Right forelimb (tissue), 1 donor: ENCODE data around the gene SND1.
"Not testable (repeated sequence)": the region's sequence is repeated elsewhere in the genome, so short reads cannot be mapped to it uniquely, and the experiment has no call there.

Experiments
- DNase-seq: peaks from one replicate; pipeline ENCODE4 v3.0.0-alpha.2; 2018

Gene SND1

GRCh38 chr7:127810113-127810512 is 158.1 kb downstream of the SND1 start:
- DNase-seq, result no peak

GRCh38 chr7:127810696-127811660 is 159.0 kb downstream of the SND1 start:
- no peak for DNase-seq

- DNase-seq, result no peak
These were observed 160.5 kb downstream of the SND1 start for GRCh38 chr7:127812540-127812939.

GRCh38 chr7:127813991-127814541 is 162.1 kb downstream of the SND1 start:
- DNase-seq, result no peak

GRCh38 chr7:127815631-127816145 is 163.7 kb downstream of the SND1 start:
- DNase-seq, result no peak

GRCh38 chr7:127816354-127817190 is 164.6 kb downstream of the SND1 start:
- DNase-seq, result no peak

GRCh38 chr7:127817466-127817865 is 165.5 kb downstream of the SND1 start:
- no peak for DNase-seq

- DNase-seq, result no peak
These were observed 166.3 kb downstream of the SND1 start for GRCh38 chr7:127818306-127818705.

GRCh38 chr7:127819975-127820731 is 168.2 kb downstream of the SND1 start:
- no peak for DNase-seq

GRCh38 chr7:127820732-127821085 is 168.7 kb downstream of the SND1 start:
- no peak for DNase-seq

GRCh38 chr7:127821146-127821545 is 169.2 kb downstream of the SND1 start:
- no peak for DNase-seq

GRCh38 chr7:127822822-127823508 is 171.0 kb downstream of the SND1 start:
- no peak for DNase-seq

GRCh38 chr7:127824682-127825081 is 172.7 kb downstream of the SND1 start:
- no peak for DNase-seq

- no peak for DNase-seq
These were observed 177.0 kb downstream of the SND1 start for GRCh38 chr7:127828843-127829500.

- DNase-seq, result no peak
These were observed 179.6 kb downstream of the SND1 start for GRCh38 chr7:127831318-127832219.

- DNase-seq, result no peak
These were observed 180.6 kb downstream of the SND1 start for GRCh38 chr7:127832592-127832991.

- DNase-seq, result no peak
These were observed 181.6 kb downstream of the SND1 start for GRCh38 chr7:127833641-127834040.

GRCh38 chr7:127835679-127836078 is 183.7 kb downstream of the SND1 start:
- no peak for DNase-seq

GRCh38 chr7:127837816-127838410 is 185.9 kb downstream of the SND1 start:
- DNase-seq, result not testable (repeated sequence)
